Activated T-helper 1 cell treated with anti-CD3 and anti-CD28 coated beads, Interleukin-2, amount 50 U/mL, for 16 hours (primary cell): Measurements from ENCODE around the gene TCF7.

Experiments
- DNase-seq, 2 donors: peaks; one replicate each; pipeline ENCODE4 v3.0.0-alpha.2; 2020; ENCODE audit warnings: low read depth in 1 of 2, low spot score in 1 of 2

TCF7 gene

DNA sequence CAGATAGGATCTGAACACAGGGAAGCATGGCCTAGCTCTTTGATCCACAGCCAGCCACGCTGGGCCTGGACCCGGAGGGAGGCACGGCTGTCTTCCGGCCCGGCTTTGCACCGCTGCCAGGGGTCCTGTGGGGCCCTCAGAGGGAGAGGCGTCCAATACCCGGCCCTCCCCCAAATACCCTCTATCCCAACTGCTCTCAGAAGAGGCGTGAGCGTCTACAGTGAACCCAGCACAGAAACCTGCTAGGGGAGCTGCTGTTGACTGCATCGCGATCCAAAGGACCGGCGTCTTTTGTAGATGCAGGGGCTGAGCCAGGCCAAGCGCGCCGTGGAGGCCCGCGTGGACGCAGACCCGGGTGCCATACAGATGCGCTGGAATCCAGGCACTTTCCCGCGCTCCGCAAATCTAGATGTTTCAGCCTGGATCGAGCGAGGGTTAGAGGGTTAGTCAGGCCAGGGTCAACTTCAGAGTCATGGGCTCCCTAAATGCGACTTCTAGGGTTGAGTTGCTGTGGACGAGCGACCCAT, 1.1 kb upstream of the TCF7 start:
- DNase-seq: no peak

DNA sequence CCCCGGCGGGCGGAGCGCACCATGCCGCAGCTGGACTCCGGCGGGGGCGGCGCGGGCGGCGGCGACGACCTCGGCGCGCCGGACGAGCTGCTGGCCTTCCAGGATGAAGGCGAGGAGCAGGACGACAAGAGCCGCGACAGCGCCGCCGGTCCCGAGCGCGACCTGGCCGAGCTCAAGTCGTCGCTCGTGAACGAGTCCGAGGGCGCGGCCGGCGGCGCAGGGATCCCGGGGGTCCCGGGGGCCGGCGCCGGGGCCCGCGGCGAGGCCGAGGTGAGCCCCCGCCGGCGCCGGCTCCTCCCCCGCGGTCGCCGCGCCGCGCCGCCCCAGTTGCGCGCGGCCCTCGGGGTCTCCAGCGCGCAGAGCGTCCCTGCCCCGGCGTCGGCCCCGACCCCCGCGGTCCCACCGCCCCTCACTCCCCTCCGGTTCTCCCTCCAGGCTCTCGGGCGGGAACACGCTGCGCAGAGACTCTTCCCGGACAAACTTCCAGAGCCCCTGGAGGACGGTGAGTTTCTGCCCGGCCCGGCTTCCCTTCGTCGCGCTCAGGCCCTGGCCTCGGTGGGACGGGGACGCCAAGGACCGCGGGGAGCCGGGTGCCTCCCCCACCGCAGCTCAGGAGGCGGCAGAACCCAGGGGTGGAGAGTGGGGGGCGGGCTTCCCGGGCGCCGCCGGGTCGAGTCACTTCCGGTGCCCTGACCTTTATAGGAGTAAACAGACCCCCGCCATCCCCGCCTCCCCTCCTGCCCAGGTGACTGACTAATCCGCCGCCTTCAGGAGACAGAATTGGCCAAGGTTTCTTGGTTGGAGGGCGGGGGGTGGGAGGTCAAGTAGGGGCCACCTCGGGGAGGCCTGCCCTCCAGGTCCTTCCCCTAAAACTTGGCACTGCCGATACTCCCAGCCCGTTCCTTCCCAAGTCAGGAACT, 665 bp downstream of the TCF7 start:
- peak; percentile 70 to 73 for DNase-seq

DNA sequence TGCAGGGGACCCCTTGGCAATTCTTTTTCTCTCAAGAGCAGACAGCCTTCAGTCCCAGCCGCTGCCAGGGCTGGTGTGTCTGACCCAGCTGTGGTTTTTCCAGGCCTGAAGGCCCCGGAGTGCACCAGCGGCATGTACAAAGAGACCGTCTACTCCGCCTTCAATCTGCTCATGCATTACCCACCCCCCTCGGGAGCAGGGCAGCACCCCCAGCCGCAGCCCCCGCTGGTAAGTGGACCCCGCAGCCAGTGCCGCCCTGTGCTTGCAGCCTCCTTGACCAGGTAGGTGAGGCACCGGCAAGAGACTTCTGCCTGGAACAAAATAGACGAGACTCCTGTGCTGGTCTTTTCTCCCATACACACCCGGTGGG, 1.3 kb downstream of the TCF7 start:
- DNase-seq: no peak

DNA sequence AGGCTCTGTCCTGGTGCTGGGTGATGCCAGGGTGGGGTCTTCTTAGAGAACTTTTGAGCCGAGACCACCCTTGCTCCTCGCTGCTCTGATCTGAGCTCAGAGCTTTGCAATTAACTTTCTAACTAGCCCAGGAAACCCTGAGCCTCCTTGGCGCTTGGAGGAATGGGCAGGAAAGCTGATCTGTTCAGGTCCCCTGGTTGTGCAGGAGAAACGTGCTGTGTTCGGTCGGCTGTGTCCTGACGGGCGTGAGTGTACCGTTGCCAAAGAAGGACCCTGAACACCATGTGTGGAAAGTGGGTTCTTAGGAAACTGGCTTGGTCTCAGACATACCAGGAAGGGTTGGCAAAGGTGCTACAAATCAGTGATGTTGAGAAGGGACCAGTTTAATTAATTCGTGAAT, 1.8 kb downstream of the TCF7 start:
- DNase-seq: no peak

DNA sequence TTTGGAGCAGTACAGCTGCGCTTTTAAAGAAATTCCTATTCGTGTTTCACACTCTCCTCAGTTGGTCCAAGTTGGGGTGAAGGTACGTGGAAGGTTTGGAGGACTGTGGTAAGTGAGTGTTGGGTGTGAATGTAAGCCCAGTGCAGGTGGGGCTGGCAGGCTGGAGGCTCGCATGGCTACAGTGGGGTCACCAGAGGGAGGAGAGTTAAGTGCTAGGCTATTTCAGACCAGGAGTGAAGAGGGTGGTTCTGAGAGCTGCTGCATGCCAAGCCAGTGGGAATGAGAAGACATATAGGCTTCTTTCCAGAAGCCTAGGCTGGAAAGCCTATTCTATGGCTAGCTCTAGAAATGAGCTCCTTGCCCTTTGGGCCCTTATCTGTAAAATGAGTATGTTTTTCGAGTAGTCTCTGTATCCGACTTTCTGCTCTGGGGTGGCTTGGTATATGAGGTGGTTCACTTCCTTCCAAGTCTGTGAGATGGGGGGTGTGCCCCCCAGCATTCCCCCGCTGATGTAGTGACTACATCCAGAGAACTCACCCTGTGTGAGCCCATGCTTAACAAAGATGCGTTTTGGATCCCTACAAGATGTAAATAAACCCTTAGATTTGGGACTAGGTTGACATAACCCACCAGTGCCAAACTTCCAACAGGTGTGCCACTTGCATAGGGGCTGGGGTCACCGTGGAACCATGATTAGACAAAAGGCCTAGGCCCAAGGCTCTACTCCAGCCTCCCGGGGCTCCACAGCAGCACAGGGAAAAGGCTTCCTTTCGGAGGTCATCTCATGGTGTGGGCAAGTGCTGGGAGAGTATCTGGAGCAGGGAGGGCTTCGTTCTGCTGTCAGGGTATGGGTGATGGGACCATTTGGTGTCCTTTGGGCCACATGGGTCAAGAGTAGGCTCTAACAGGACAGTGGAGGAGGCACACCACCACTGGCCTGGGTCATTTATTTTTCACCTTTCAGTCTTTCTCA, 2.6 kb downstream of the TCF7 start:
- DNase-seq: no peak

DNA sequence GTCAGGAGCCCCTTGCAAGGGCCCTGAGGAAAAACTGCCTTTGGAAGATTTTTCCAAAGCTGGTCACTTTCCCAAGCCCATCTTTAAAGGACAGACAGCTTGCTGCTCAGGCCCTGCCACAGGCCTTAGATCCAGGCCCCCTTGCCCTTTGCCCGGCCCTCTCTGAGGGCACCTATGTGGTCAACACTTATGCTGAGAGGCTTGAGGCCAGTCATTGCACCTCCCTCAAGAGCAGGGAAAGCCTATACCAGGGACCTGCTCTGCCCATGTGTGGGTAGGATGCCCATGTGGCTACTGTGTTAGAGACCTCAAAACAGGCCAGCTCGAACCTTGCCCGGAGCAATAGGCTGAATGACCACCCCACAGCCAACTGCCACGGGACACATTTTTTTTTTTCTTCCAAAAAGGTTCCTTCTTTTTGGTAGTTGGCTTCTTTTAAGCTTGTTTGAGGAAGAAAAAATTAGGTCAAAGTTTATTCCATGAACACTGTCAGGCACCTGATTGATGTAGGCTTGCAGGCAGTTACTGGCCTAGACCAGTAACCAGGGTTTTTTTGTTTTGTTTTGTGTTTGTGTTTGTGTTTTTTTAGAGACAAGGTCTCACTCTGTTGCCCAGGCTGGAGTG, 3.8 kb downstream of the TCF7 start:
- no peak for DNase-seq

DNA sequence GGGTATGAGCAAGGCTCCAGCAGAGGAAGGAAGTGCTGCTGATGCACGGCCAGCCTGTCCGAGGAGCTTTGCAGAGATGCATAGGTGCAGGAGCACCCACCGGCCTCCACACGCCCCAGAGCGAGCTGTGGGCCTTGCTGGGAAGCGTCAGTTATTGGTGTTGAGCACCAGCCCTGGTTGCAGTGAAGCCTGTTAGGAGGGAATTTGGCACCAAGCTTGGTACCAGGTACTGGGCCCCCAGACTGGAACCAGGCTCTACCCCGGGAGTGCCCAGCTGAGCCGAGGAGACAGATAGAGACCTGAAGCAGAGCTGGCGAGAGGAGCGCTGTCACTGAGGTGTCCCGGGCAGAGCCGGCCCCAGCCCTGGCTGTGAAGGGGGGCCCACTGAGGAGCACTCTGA, 5.2 kb downstream of the TCF7 start:
- DNase-seq: no peak

DNA sequence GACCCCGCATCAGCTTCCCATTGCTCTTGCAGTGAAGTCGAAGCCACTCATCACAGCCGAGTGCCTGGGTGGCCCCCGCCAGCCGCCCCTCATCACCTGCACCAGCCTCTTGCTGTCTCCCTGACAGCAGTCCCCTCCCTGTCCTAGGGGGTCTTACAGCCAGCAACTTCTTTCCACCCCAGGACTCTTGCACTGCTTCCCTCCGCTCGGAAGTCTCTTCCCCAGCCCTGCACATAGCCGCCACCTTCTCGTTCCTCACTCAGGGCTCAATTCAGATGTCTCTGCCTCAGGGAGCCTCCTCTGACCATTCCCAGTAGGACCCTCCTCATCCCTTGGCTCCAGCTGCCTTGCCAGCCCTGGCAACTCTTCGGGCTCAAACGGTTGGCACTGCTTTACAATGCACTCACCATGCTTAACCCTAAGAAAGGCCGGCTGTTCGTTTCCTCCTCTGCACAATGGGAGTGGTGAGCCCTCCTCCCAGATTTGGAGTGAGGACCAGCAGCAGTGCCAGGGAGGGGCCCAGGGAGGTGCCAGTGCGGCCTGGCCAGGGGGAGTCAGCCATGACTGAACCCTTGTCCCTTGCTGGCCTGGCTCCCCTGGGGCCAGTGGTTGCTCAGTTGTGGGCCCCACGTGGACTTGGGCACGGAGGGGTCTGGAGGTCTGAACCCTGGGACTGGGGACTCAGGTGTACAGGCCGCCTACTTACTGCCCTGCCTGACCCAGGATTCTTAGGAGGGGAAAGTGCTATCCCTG, 6.1 kb downstream of the TCF7 start:
- DNase-seq: no peak

DNA sequence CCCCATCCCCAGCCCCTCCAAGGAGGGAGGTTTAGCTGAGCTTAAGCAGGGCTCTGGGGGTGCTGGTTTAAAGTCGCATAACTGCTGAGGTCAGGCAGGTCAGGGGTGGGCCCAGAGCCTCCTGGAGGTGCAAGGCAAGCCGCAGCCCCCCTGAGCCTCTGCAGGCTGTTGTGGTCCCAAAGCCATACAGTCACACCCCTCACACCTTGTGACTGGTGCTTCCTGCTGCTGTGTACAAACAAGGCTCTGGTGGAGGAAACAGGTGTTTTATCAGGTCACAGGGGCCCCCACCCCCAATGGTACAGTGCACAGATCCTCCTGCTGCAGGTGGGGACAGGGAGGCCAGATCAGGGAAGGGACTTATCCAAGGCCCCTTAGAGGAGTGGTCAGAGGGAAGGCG, 8.0 kb downstream of the TCF7 start:
- peak in 1 of 2 donors; percentile 40 for DNase-seq

DNA sequence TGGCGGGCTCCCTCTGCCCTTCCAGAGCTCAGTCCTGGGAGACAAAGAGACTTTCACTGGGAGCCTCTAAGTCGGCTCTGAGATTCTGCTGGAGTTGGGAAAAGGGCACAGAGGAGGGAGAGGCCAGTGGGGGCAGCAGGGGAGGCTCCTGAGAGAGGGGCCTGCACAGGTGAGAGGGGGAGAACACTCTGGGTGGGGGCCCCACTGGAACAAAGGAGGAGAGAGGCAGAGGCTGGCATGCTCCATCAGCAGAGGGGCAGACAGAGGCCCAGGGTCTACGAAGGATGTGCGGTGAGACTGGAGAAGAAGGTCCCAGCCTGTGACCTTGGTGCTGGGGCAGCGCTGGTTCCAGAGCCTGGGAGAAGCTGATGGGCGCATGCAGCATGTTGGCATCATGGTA, 8.9 kb downstream of the TCF7 start:
- DNase-seq: no peak

DNA sequence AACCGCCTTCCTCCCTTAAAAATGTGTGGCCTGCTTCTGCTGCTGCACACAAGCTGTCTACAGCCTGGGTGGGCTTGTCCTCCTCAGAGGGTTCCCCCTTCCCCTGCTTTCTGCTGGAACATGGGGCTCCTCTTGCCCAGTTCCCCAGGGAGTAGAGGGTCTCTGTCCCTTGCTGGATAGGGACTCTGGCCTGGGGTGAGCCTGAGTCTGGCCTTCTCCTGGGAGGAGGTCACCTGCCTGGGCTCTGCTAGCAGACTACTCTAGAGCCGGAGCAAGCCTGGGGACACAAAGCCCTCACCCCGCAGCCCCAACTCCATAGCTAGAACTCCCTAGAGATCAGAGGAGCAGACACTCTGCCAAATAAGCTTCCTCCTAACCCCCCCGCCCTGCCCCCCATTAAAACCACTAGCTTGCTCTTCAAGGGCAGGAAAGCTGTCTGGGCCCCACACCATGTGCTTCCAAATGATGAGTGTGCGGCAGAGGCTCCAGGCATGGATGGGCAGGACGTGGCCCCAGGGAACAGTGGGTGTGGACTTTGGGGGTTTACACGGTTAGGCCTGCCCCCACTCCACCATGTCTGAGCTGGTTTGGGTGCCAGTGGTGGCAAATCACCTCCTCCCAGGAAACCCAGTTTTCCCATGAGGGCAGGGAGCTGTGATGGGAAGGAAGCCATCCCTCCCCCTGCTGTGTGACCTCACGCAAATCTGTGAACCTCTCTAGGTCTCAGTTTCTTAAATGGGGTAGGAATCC, 10.0 kb downstream of the TCF7 start:
- no peak for DNase-seq

DNA sequence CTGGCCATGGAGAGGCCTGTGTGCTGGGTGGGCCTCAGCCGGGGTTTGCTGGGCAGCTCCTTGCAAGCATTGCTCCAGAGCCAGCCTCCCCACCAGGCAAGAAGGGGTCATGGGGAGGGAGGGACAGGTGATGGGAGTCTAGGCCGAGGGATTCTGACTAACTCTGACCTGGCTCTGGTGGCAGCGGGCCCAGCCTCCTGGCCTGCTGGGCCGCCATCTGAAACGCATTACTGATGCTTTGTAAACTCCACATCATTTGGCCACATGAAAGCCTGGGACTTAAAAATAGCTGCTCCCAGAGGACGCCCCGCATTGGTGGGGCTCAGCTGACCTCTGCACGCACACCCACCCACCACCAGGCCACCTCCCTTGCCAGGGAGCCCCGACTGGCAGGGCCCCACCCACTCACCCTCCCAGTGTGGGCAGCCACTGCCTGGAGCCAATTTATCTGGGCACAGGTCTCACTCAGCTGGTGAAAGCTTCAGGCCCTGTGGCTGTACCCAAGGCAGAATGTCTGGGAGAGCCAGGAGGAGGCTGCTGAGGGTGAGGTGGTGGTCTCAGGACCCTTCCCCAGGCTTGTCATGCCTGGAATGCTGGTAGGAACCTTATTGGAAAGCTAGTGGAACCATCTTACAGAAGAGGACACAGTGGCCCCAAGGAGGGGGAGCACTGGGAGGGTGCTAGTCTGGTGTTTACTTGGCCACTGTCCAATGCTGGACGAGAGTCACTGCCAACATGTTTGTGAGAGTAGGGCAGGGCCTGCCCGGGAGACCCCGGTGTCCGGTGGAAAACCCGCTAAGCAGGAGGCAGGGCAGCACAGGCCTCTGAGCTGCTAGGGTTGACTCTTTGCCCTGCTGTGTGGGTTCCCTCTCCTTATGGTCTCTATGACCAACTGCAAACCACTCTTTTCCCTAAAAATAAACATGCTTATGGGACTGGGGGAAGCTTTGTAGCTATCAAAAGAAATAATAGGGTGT, 10.8 kb downstream of the TCF7 start:
- no peak for DNase-seq

DNA sequence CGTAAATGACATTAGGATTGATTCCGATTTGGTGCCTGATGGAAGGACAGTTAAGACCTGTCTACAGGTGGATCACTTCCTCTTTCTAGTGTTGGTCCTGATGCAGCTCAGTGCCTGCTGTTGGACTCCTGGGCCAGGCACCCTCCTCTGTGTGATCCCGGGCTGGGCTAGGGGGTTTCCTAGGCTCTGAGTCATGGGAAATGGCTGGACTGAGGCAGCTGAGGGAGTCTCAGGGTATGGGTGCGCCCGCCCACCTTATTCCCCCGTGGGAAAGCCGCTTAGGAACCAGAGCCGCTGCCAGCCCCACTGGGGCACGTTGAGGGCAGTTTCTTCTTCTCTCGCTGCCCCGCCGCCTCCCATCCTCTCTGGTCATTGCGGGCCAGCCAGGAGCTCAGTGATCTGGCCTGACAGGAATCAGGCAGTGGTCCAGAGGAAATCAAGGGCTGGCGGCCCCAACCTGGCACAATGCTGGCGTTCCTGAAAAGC, 12.9 kb downstream of the TCF7 start:
- no peak for DNase-seq

DNA sequence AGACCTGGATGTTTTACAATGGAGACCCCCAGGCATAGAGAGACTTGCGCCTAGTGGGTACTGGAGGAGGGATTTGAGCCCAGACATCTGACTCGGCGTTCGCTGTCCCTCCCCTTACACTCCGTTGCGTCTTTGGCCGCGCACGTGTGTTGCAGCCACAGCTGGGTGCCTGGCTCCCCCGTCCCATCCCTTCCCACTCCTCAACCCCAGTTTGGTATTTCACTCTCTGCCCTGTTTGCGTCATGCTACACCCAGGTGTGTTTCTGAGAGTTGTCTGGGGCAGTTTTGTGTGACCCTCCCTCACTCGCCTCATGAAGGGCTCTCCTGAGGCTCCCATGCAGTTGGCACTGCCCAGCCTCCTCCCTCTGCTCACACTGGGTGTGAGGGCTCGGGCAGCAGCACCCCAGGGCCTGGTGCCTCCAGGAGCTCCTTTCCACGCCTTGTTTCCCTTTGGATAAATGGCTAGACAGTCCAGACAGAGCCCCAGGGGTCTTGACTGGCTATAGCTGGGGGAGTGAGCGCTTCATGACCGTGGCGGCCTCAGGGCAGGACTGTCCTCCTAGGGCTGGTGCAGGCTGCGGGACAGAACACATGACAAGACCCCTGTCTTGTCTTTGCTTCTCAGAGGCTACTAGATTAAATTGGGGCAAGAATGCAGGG, 13.6 kb downstream of the TCF7 start:
- no peak for DNase-seq

DNA sequence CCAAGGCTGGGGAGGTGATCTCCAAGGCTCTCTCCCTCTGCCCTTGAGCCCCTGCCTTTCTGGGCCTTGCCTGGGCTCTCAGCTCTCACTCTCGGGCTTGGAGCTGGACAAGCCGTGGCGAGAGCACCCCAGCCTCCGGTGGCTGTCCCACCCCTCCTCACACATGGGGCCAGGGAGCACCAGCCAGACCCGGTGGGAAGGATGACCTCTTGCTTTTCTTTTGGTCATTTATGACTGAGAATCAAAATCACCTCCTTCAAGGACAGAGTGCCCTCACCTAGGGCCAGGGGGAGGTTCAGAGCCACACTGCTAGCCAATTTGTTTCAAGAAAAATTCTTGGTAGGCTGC, 14.1 kb downstream of the TCF7 start:
- no peak for DNase-seq

DNA sequence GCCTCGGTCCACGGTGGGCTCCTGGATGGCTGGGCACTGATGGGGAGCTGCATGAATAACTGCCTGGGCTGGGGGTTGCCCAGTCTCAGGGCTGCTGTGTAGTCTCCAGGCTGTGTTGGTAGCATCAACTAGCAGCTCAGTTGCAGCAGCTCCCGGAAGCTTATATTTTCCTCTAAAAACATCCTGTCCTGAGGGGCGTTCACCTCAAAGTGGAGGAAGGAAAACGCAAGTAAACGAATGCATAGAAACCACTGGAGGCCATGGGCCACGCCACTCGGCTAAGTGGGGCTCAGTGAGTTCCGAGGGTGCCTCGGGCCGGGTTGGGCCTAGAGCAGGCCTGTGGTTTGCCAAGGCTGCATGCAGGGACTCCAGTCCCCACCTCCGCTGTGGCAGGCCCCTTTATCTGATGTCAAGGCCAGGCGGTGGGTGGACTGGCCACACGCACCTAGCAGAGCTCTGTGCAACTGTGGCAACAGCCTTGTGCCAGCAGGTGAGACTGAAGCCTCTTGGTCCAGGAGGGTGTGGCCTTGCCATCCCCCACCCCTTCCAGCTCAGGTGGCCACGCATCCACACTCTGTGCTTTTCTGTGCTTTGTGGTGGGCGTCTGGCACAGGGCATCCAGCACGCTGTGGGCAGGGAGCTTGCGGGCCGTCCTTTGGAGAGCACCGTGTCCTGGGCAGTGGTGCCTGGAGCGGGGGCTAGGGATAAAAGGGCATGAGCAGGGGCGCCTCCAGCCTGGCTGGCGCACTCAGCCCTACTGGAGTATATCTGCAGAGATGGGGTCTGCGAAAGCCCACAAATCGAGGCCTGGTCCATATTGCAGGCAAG, 15.1 kb downstream of the TCF7 start:
- no peak for DNase-seq

DNA sequence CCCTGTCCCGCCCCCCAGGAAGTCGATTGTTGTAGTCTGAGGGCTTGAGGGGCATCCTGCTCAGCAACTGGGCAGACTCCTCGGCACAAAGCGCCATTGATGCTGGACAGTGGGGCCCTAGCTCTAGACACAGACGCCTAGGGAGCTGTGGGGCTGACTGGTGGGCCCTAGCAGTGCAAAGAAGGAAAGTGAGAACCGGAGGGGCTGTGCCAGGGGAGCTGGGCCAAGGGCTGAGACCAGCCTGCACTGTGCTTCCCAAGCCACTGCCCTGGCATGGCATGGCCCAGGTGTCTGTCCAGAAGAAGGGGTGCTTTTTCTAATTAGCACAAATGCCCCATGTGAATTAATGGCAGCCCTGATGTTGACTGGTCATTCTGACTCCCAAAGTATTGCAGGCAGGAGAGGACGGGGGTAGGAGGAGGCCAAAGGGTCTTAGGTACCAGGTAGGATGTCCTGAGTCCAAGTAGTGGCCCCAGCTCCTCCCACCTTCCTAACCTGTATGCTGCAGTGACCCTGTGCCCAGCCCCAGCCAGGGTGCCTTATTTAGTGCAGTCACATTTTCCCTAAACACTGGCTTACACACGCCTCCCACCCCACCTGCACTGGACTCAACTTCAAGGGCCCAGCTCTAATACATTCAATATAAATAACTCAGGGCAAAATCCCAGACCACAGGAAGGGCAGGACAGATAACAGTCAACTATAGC, 15.9 kb downstream of the TCF7 start:
- no peak for DNase-seq
